DND-41 (cell line): Measurements from ENCODE around the gene SCD5.

Experiments
- CTCF ChIP-seq: IDR thresholded peaks from 2 replicates; pipeline ENCODE4 v1.5.1; 2012; ENCODE audit warnings: borderline replicate concordance, low read length, moderate library complexity, mild to moderate bottlenecking; ENCODE audit not compliant: poor library complexity, severe bottlenecking; ENCODE audit errors: extremely low read depth
- EZH2 ChIP-seq: IDR thresholded peaks from 3 replicates; pipeline ENCODE4 v1.6.1; 2012; ENCODE audit warnings: borderline replicate concordance, low read depth, mild to moderate bottlenecking, moderate library complexity, low read length, inconsistent platforms; ENCODE audit not compliant: severe bottlenecking

GRCh38 chr4:82733636-82734035, 65.0 kb downstream of the SCD5 start:
- no peak for TF ChIP-seq CTCF
- no peak for TF ChIP-seq EZH2
